SK-N-SH (cell line): ENCODE data around the gene PAXX. TPM values are rescaled to one million over a fixed set of nuclear protein-coding genes. Genes with fewer than 3 reads are reported as not detected.

Experiments
- CTCF ChIA-PET: fragments of 300-600, 350-600 bp; formaldehyde crosslinking; extraction: SDS; loops from one replicate; lab custom pipeline; 2021; lab: Yijun Ruan, JAX
- POLR2A ChIA-PET: fragments of 350-600 bp; sonication (Branson Sonifier 250); formaldehyde crosslinking; extraction: SDS; loops from one replicate; lab custom pipeline; 2020; ENCODE audit warnings: antibody characterized with exemption, inconsistent platforms; lab: Yijun Ruan, JAX
- DNase-seq: peaks from one replicate; pipeline ENCODE4 v3.0.0; 2012
- H2AFZ ChIP-seq: fragments of 200-600 bp; sonication (generic); 2 replicates; pipeline ENCODE4 v1.8.1; 2016; ENCODE audit warnings: antibody characterized with exemption, mild to moderate bottlenecking, low read depth
- H3F3A ChIP-seq: fragments of 200-600 bp; sonication (generic); replicated peaks from 2 replicates; pipeline ENCODE3; 2016; ENCODE audit warnings: antibody characterized with exemption, mild to moderate bottlenecking; ENCODE audit not compliant: insufficient read depth
- H3K27ac ChIP-seq, 2 experiments: fragments of 200-500 bp in 1 of 2; fragments of 200-600 bp in 1 of 2; sonication (Bioruptor generic) in 1 of 2; sonication (generic), shearing (Covaris generic) in 1 of 2; 2 replicates each; pipeline versions ENCODE4 v1.5.1 to v1.6.1; 2014 to 2016; ENCODE audit warnings: low read depth in 2 of 2, inconsistent platforms in 1 of 2, low read length in 1 of 2, mild to moderate bottlenecking in 1 of 2, mixed read lengths in 1 of 2
- H3K27me3 ChIP-seq: fragments of 200-600 bp; sonication (generic), shearing (Covaris generic); 2 replicates; pipeline ENCODE4 v1.6.1; 2016; ENCODE audit warnings: mixed run types; ENCODE audit not compliant: insufficient read depth
- H3K36me3 ChIP-seq, 2 experiments: fragments of 200-500 bp in 1 of 2; fragments of 200-600 bp in 1 of 2; sonication (Bioruptor generic) in 1 of 2; sonication (generic) in 1 of 2; replicated peaks in 1 of 2; 2 replicates each; pipeline versions ENCODE3 to v1.5.1; 2014 to 2016; ENCODE audit warnings: low read length in 1 of 2, mild to moderate bottlenecking in 1 of 2; ENCODE audit not compliant: insufficient read depth in 2 of 2, control insufficient read depth in 1 of 2
- H3K4me1 ChIP-seq, 2 experiments: fragments of 200-500 bp in 1 of 2; fragments of 200-600 bp in 1 of 2; sonication (Bioruptor generic) in 1 of 2; sonication (generic), shearing (Covaris generic) in 1 of 2; 2 replicates each; pipeline versions ENCODE4 v1.5.1 to v1.6.1; 2014 to 2016; ENCODE audit warnings: low read depth in 1 of 2, low read length in 1 of 2, mixed run types in 1 of 2; ENCODE audit not compliant: insufficient read depth in 2 of 2, control insufficient read depth in 1 of 2
- H3K4me2 ChIP-seq: fragments of 200-600 bp; sonication (generic), shearing (Covaris generic); 2 replicates; pipeline ENCODE4 v1.6.1; 2017; ENCODE audit warnings: mixed run types
- H3K4me3 ChIP-seq, 2 experiments: fragments of 200-500 bp in 1 of 2; fragments of 200-600 bp in 1 of 2; sonication (Bioruptor generic) in 1 of 2; sonication (generic), shearing (Covaris generic) in 1 of 2; 2 replicates each; pipeline versions ENCODE4 v1.5.1 to v1.8.1; 2014 to 2016; ENCODE audit warnings: low read depth in 2 of 2, inconsistent platforms in 1 of 2, low read length in 1 of 2, mild to moderate bottlenecking in 1 of 2, mixed read lengths in 1 of 2, moderate library complexity in 1 of 2
- H3K79me2 ChIP-seq: fragments of 200-600 bp; sonication (generic); 2 replicates; pipeline ENCODE4 v1.8.1; 2017; ENCODE audit warnings: mild to moderate bottlenecking; ENCODE audit not compliant: insufficient read depth
- H3K9ac ChIP-seq: fragments of 200-600 bp; sonication (generic); 2 replicates; pipeline ENCODE4 v1.6.1; 2017; ENCODE audit warnings: mixed run types
- H3K9me2 ChIP-seq: fragments of 200-600 bp; sonication (generic); 2 replicates; pipeline ENCODE4 v1.6.1; 2017; ENCODE audit warnings: mixed run types
- H3K9me3 ChIP-seq: fragments of 200-600 bp; sonication (generic); 2 replicates; pipeline ENCODE4 v1.6.1; 2017; ENCODE audit warnings: mixed run types, mild to moderate bottlenecking, moderate library complexity
- H4K20me1 ChIP-seq: fragments of 200-600 bp; sonication (generic); 2 replicates; pipeline ENCODE4 v1.6.1; 2017; ENCODE audit warnings: mild to moderate bottlenecking, mixed run types; ENCODE audit not compliant: insufficient read depth
- CHD2 ChIP-seq: fragments of 150-350 bp; IDR thresholded peaks from 2 replicates; pipeline ENCODE4 v1.6.1; 2018; ENCODE audit warnings: low read length; ENCODE audit not compliant: partially characterized antibody
- CTCF ChIP-seq: fragments of 200-600 bp; sonication (generic); IDR thresholded peaks from 2 replicates; pipeline ENCODE4 v1.6.1; 2017; ENCODE audit warnings: antibody characterized with exemption, mild to moderate bottlenecking, moderate library complexity
- EZH2phosphoT487 ChIP-seq: fragments of 200-600 bp; sonication (generic); IDR thresholded peaks from 2 replicates; pipeline ENCODE4 v1.6.1; 2017; ENCODE audit warnings: low read depth, mixed run types, mild to moderate bottlenecking, antibody characterized with exemption, moderate library complexity, borderline replicate concordance
- FOSL2 ChIP-seq: IDR thresholded peaks from 2 replicates; pipeline ENCODE4 v1.4.0; 2012; ENCODE audit warnings: low read depth, mild to moderate bottlenecking, moderate library complexity, borderline replicate concordance
- FOXM1 ChIP-seq: IDR thresholded peaks from 2 replicates; pipeline ENCODE4 v1.4.0; 2012; ENCODE audit warnings: low read depth, mild to moderate bottlenecking
- GABPA ChIP-seq: IDR thresholded peaks from 2 replicates; pipeline ENCODE4 v1.4.0; 2012; ENCODE audit warnings: low read depth, mild to moderate bottlenecking
- GATA2 ChIP-seq: sonication (generic); formaldehyde crosslinking; IDR thresholded peaks from 2 replicates; pipeline ENCODE4 v1.5.0; 2020; ENCODE audit warnings: mild to moderate bottlenecking, missing genetic modification reagents
- JUND ChIP-seq: IDR thresholded peaks from 2 replicates; pipeline ENCODE4 v1.4.0; 2012
- MXI1 ChIP-seq: IDR thresholded peaks from 2 replicates; pipeline ENCODE4 v1.6.1; 2012; ENCODE audit warnings: mild to moderate bottlenecking, low read depth, low read length, improper control_type of control experiment
- RAD21 ChIP-seq: IDR thresholded peaks from 2 replicates; pipeline ENCODE4 v1.6.1; 2012; ENCODE audit warnings: mild to moderate bottlenecking, low read length
- RCOR1 ChIP-seq: fragments of 150-350 bp; IDR thresholded peaks from 2 replicates; pipeline ENCODE4 v1.6.1; 2017; ENCODE audit warnings: antibody characterized with exemption, low read length
- REST ChIP-seq: IDR thresholded peaks from 2 replicates; pipeline ENCODE4 v1.6.1; 2012; ENCODE audit warnings: mild to moderate bottlenecking, low read depth, low read length, moderate library complexity
- RFX5 ChIP-seq: IDR thresholded peaks from 2 replicates; pipeline ENCODE4 v1.6.1; 2012; ENCODE audit warnings: mild to moderate bottlenecking, improper control_type of control experiment, low read length
- RXRA ChIP-seq: IDR thresholded peaks from 2 replicates; pipeline ENCODE4 v1.4.0; 2012; ENCODE audit warnings: low read depth, mild to moderate bottlenecking, borderline replicate concordance
- SIN3A ChIP-seq: IDR thresholded peaks from 2 replicates; pipeline ENCODE4 v1.6.1; 2012; ENCODE audit warnings: low read depth, mild to moderate bottlenecking, low read length, moderate library complexity, borderline replicate concordance
- SMC3 ChIP-seq: IDR thresholded peaks from 2 replicates; pipeline ENCODE4 v1.6.1; 2012; ENCODE audit warnings: low read depth, low read length, improper control_type of control experiment
- TAF1 ChIP-seq: IDR thresholded peaks from 2 replicates; pipeline ENCODE4 v1.6.1; 2012; ENCODE audit warnings: low read depth, mild to moderate bottlenecking, low read length, moderate library complexity, borderline replicate concordance
- TEAD4 ChIP-seq: IDR thresholded peaks from 2 replicates; pipeline ENCODE4 v1.4.0; 2012; ENCODE audit warnings: mild to moderate bottlenecking, borderline replicate concordance; ENCODE audit not compliant: insufficient read depth
- USF2 ChIP-seq: fragments of 150-350 bp; IDR thresholded peaks from 2 replicates; pipeline ENCODE4 v1.6.1; 2017; ENCODE audit warnings: antibody characterized with exemption, low read length, low read depth, borderline replicate concordance
- ZBTB33 ChIP-seq: IDR thresholded peaks from 2 replicates; pipeline ENCODE4 v1.4.0; 2012; ENCODE audit warnings: low read depth, borderline replicate concordance
- WGBS: methylation state at CpG from one replicate; pipeline ENCODE4 v1.1.6; 2017; ENCODE audit warnings: low lambda C conversion rate; 5-methylcytosine and 5-hydroxymethylcytosine counted together
- polyA plus RNA-seq, 3 experiments: library from polyadenylated mRNA; depleted of rRNA; stranded (reverse); fragments of >200 nt; gene quantifications; 2 replicates each; pipeline ENCODE4 v1.2.3, GENCODE V29; 2012

The PAXX gene
- polyA plus RNA-seq, 1 of the 3 experiments (the other 2 are of a cell fraction) = 52.9 TPM

GRCh38 chr9:137031904-137032640 is 39.9 kb downstream of the PAXX start, which contains the start of gene FUT7:
TSS of gene FUT7 (minus strand) at chr9:137032088. CDS start at chr9:137031991, 97 bp downstream.
- Histone ChIP-seq H3K36me3 (no peaks in the 10 kb centered on the region), H3K27me3 (no peaks in the 10 kb centered on the region), H3K4me3 (no peak within 1 kb of the TSS), H4K20me1 (no peaks in the 10 kb centered on the region), H3F3A (peaks cover 4% of the 10 kb centered on the region), H2AFZ (no peak within 1 kb of the TSS), H3K4me2 (no peak within 1 kb of the TSS), H3K27ac (peak within 1 kb of the TSS in 1 of 2 experiments; percentile 36; a peak in 1 of 4 replicates), H3K9me2 (no peaks in the 10 kb centered on the region), H3K9me3 (no peaks in the 10 kb centered on the region), H3K9ac (no peak within 1 kb of the TSS), H3K4me1 (peaks cover 5 to 39% of the 10 kb centered on the region in 2 experiments; a peak in 1 of 4 replicates), H3K79me2 (0 out of 2 replicates have a peak, but pooled peaks cover 2% of the 10 kb centered on the region)
- TF ChIP-seq CHD2 (no peak), SIN3A (no peak), CTCF (no peak), TAF1 (no peak), FOSL2 (no peak), ZBTB33 (no peak), MXI1 (no peak), USF2 (no peak), RAD21 (no peak), TEAD4 (no peak), JUND (no peak), EZH2phosphoT487 (no peak), SMC3 (no peak), REST (no peak), FOXM1 (no peak), RFX5 (no peak), GABPA (no peak), RXRA (no peak), GATA2 (CRISPR knock-in tag) (no peak), RCOR1 (no peak)
- POLR2A ChIA-PET = interaction anchor here (1.3 kb wide), 1 partner anchor 36 kb away, joined by 3 read pairs; no protein-coding TSS in a partner anchor
- WGBS = 77% methylated on average over 11 of the region's 16 CpGs
- DNase-seq = no peak
- CTCF ChIA-PET = interaction anchor here (1.1 to 15.1 kb wide), 8 partner anchors 11 to 274 kb away, joined by 3 to 350 read pairs (median 36); partner anchors contain the start of genes C8G, CLIC3, FBXW5 and LCN12
